MM.1S (cell line): ENCODE results near the gene PKHD1.

ENCODE experiments used
- EZH2 ChIP-seq: fragments of 300-600 bp; sonication (generic); optimal IDR thresholded peaks from 2 replicates; pipeline ENCODE3; 2017; ENCODE audit warnings: low read depth, mild to moderate bottlenecking, antibody characterized with exemption, low read length, mixed read lengths
- EZH2phosphoT487 ChIP-seq: fragments of 300-600 bp; sonication (generic); IDR thresholded peaks from 2 replicates; pipeline ENCODE4 v1.6.1; 2018; ENCODE audit warnings: antibody characterized with exemption, low read length
- TF ChIP-seq, protein P1 (sequence below): fragments of 300-600 bp; sonication (generic); IDR thresholded peaks from 2 replicates; pipeline ENCODE4 v1.5.1; 2016; ENCODE audit warnings: antibody characterized with exemption, low read length, mixed read lengths

DNA sequence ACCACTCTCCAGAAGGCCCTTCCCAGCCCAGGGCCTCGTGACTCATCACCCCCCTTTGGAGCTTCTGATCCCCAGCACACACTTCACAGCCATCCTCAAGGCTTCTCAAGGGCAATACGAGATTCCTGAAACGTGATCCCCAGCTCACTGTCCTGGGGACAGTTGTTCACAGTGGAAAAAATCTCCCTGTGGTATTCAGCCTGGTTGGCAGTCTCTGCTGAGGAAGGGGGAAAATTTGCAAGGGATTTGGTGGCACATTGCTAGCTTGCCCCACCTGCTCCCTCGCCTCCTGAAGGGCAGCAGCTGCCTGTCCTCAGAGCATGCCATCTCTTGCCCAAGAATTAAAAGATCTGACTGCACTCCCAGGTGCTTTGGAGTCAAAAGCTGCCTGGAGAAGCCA lies 20.7 kb upstream of the PKHD1 start:
- TF ChIP-seq, protein P1, sequence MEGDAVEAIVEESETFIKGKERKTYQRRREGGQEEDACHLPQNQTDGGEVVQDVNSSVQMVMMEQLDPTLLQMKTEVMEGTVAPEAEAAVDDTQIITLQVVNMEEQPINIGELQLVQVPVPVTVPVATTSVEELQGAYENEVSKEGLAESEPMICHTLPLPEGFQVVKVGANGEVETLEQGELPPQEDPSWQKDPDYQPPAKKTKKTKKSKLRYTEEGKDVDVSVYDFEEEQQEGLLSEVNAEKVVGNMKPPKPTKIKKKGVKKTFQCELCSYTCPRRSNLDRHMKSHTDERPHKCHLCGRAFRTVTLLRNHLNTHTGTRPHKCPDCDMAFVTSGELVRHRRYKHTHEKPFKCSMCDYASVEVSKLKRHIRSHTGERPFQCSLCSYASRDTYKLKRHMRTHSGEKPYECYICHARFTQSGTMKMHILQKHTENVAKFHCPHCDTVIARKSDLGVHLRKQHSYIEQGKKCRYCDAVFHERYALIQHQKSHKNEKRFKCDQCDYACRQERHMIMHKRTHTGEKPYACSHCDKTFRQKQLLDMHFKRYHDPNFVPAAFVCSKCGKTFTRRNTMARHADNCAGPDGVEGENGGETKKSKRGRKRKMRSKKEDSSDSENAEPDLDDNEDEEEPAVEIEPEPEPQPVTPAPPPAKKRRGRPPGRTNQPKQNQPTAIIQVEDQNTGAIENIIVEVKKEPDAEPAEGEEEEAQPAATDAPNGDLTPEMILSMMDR = no peak
- TF ChIP-seq EZH2 = no peak
- no peak for TF ChIP-seq EZH2phosphoT487
